ENCODE data around the gene PLXNB1. TPM values are rescaled to one million over a fixed set of nuclear protein-coding genes. Genes with fewer than 3 reads are reported as not detected.
A peak's percentile ranks its signal among the peaks of the same experiment; 100 is the strongest.

Gene PLXNB1
- total and polyA plus RNA-seq, 10 of the 15 experiments (the other 5 are each of a cell fraction or from before 2014, with no cell fraction given), result 0.18 to 15.1 (median 5.3) TPM

GRCh38 chr3:48432411-48433371, 2.8 kb upstream of the PLXNB1 start:
- Histone ChIP-seq H3K27ac (ENCODE audit: control insufficient read depth, insufficient read depth) (peak overlapping the region; percentile 54), H3K9me3 (replicated peaks; ENCODE audit: control insufficient read depth, insufficient read depth, low read length) (no peaks in the 10 kb centered on the region), H3K9ac (ENCODE audit: control insufficient read depth, insufficient read depth, low read length) (no peak overlapping the region), H3K4me3 (no peak overlapping the region), H3K36me3 (ENCODE audit: control insufficient read depth in 2 of 2, insufficient read depth in 2 of 2, low read length in 1 of 2) (peaks cover 2 to 16% of the 10 kb centered on the region in 2 experiments; a peak in 2 of 4 replicates), H2AFZ (ENCODE audit: control insufficient read depth, low read depth, low read length) (no peak overlapping the region), H3K27me3 (replicated peaks in 1 of 2; ENCODE audit: control insufficient read depth in 2 of 2, insufficient read depth in 2 of 2, low read length in 1 of 2) (no peaks in the 10 kb centered on the region), H3K79me2 (ENCODE audit: control insufficient read depth, insufficient read depth, low read length) (no peaks in the 10 kb centered on the region; the same call in none of the 2 replicates), H4K20me1 (ENCODE audit: control insufficient read depth, insufficient read depth) (no peaks in the 10 kb centered on the region), H3K4me2 (ENCODE audit: control insufficient read depth, insufficient read depth) (no peak overlapping the region), H3K4me1 (ENCODE audit: control insufficient read depth, insufficient read depth, low read length) (peaks cover 19% of the 10 kb centered on the region)
- SMC1A ChIA-PET (ENCODE audit: uncharacterized antibody, unreplicated experiment), result interaction anchor here (0.6 to 11.5 kb wide), 4 partner anchors 31 to 202 kb away, joined by 3 to 287 read pairs (median 4); no protein-coding TSS in a partner anchor
- no TSS peak for BruUV-seq (replicated peaks)
- CTCF ChIA-PET, result interaction anchor here (1.4 to 12.5 kb wide), 6 partner anchors 24 to 238 kb away, joined by 3 to 757 read pairs (median 134); partner anchors contain the start of genes CAMP and PFKFB4
- no peak for FAIRE-seq
- in situ Hi-C loops (cut with MboI) (no loop called here), intact Hi-C loops (cut with micrococcal nuclease; ENCODE audit: unreplicated experiment) (no loop called here)
- ATAC-seq, result peak; percentile 2; the same call in 1 of the 3 replicates
- 71% methylated on average over 16 of the region's 16 CpGs for WGBS (ENCODE audit: insufficient coverage, insufficient replicate concordance, low lambda C conversion rate, missing lambda C conversion rate)
- RAD21 ChIA-PET (ENCODE audit: unreplicated experiment), result interaction anchor here (0.8 to 2.7 kb wide), 5 partner anchors 31 to 159 kb away, joined by 3 to 28 read pairs (median 4); partner anchors contain the start of gene NME6
- no peak for TF ChIP-seq CEBPB (IDR thresholded peaks at IDR 0.05; ENCODE audit: borderline replicate concordance in 1 of 2, low read depth in 2 of 2, low read length in 2 of 2)
- TF ChIP-seq IRF4 (IDR thresholded peaks at IDR 0.05; ENCODE audit: low read depth, low read length), result peak; percentile 39; the same call in 1 of the 2 replicates
- TF ChIP-seq CTCF (IDR thresholded peaks at IDR 0.05 in 2 of 3, conservative IDR thresholded peaks at IDR 0.05 in 1 of 3; ENCODE audit: control insufficient read depth in 2 of 3, extremely low read depth in 1 of 3, insufficient read depth in 1 of 3, low read depth in 3 of 3, low read length in 3 of 3), result peak in 2 of 3 experiments; percentile 18; a peak in 3 of 6 replicates
- POLR2A ChIA-PET, result interaction anchor here (0.5 kb wide), 2 partner anchors 94 to 212 kb away, joined by 3 read pairs; no protein-coding TSS in a partner anchor
- DNase-seq (ENCODE audit: low read depth, low spot score), result no peak
